ENCODE results near the gene PRSS36.
A peak's percentile ranks its signal among the peaks of the same experiment; 100 is the strongest.

PRSS36 gene

GRCh38 chr16:31134625-31135534 lies 15.0 kb downstream of the PRSS36 start:
- peaks cover 48 to 59% of the 10 kb centered on the region in 2 donors for H3K4me1 ChIP-seq (ENCODE audit: control insufficient read depth in 1 of 2, insufficient read depth in 2 of 2, low read length in 2 of 2)
- peak overlapping the region; percentile 96 to 100 for H3K9ac ChIP-seq (ENCODE audit: low read depth in 1 of 2, low read length in 2 of 2)
- H3K27ac ChIP-seq (ENCODE audit: low read depth, low read length), result peak overlapping the region; percentile 86
- peak overlapping the region; percentile 78 to 98 for H3K4me3 ChIP-seq (ENCODE audit: low read depth in 1 of 2, low read length in 2 of 2)
- no peaks in the 10 kb centered on the region for H3K27me3 ChIP-seq (ENCODE audit: control insufficient read depth in 1 of 2, insufficient read depth in 2 of 2, low read length in 2 of 2)
- peaks cover 10 to 26% of the 10 kb centered on the region in 2 donors for H3K36me3 ChIP-seq (ENCODE audit: control insufficient read depth in 1 of 2, insufficient read depth in 2 of 2, low read length in 2 of 2)
- H3K9me3 ChIP-seq (ENCODE audit: control insufficient read depth in 1 of 2, low read length in 2 of 2), result no peaks in the 10 kb centered on the region

GRCh38 chr16:31134091-31134571 lies 15.7 kb downstream of the PRSS36 start:
- peaks cover 52 to 62% of the 10 kb centered on the region in 2 donors for H3K4me1 ChIP-seq (ENCODE audit: control insufficient read depth in 1 of 2, insufficient read depth in 2 of 2, low read length in 2 of 2)
- peak overlapping the region; percentile 78 to 98 for H3K4me3 ChIP-seq (ENCODE audit: low read depth in 1 of 2, low read length in 2 of 2)
- H3K27ac ChIP-seq (ENCODE audit: low read depth, low read length), result peak overlapping the region; percentile 39
- peak overlapping the region; percentile 96 to 100 for H3K9ac ChIP-seq (ENCODE audit: low read depth in 1 of 2, low read length in 2 of 2)
- no peaks in the 10 kb centered on the region for H3K27me3 ChIP-seq (ENCODE audit: control insufficient read depth in 1 of 2, insufficient read depth in 2 of 2, low read length in 2 of 2)
- no peaks in the 10 kb centered on the region for H3K9me3 ChIP-seq (ENCODE audit: control insufficient read depth in 1 of 2, low read length in 2 of 2)
- peaks cover 10 to 29% of the 10 kb centered on the region in 2 donors for H3K36me3 ChIP-seq (ENCODE audit: control insufficient read depth in 1 of 2, insufficient read depth in 2 of 2, low read length in 2 of 2)

- no peaks in the 10 kb centered on the region for H3K9me3 ChIP-seq (ENCODE audit: control insufficient read depth in 1 of 2, low read length in 2 of 2)
- no peaks in the 10 kb centered on the region for H3K27me3 ChIP-seq (ENCODE audit: control insufficient read depth in 1 of 2, insufficient read depth in 2 of 2, low read length in 2 of 2)
- peak overlapping the region; percentile 39 for H3K27ac ChIP-seq (ENCODE audit: low read depth, low read length)
- peak overlapping the region; percentile 96 to 100 for H3K9ac ChIP-seq (ENCODE audit: low read depth in 1 of 2, low read length in 2 of 2)
- H3K36me3 ChIP-seq (ENCODE audit: control insufficient read depth in 1 of 2, insufficient read depth in 2 of 2, low read length in 2 of 2), result peaks cover 10 to 29% of the 10 kb centered on the region in 2 donors
- peaks cover 55 to 64% of the 10 kb centered on the region in 2 donors for H3K4me1 ChIP-seq (ENCODE audit: control insufficient read depth in 1 of 2, insufficient read depth in 2 of 2, low read length in 2 of 2)
- H3K4me3 ChIP-seq (ENCODE audit: low read depth in 1 of 2, low read length in 2 of 2), result peak overlapping the region; percentile 78 to 98
These were observed 16.8 kb downstream of the PRSS36 start for GRCh38 chr16:31133046-31133501.

GRCh38 chr16:31132303-31132979 lies 17.4 kb downstream of the PRSS36 start:
- Histone ChIP-seq H3K4me3 (ENCODE audit: low read depth in 1 of 2, low read length in 2 of 2) (peak overlapping the region; percentile 36 to 47), H3K27me3 (ENCODE audit: control insufficient read depth in 1 of 2, insufficient read depth in 2 of 2, low read length in 2 of 2) (no peaks in the 10 kb centered on the region), H3K9ac (ENCODE audit: low read depth in 1 of 2, low read length in 2 of 2) (peak overlapping the region; percentile 64 to 100), H3K9me3 (ENCODE audit: control insufficient read depth in 1 of 2, low read length in 2 of 2) (no peaks in the 10 kb centered on the region), H3K36me3 (ENCODE audit: control insufficient read depth in 1 of 2, insufficient read depth in 2 of 2, low read length in 2 of 2) (peaks cover 14 to 35% of the 10 kb centered on the region in 2 donors), H3K27ac (ENCODE audit: low read depth, low read length) (peak overlapping the region; percentile 88), H3K4me1 (ENCODE audit: control insufficient read depth in 1 of 2, insufficient read depth in 2 of 2, low read length in 2 of 2) (peaks cover 60 to 68% of the 10 kb centered on the region in 2 donors)

- no peaks in the 10 kb centered on the region for H3K27me3 ChIP-seq (ENCODE audit: control insufficient read depth in 1 of 2, insufficient read depth in 2 of 2, low read length in 2 of 2)
- H3K36me3 ChIP-seq (ENCODE audit: control insufficient read depth in 1 of 2, insufficient read depth in 2 of 2, low read length in 2 of 2), result peaks cover 19 to 37% of the 10 kb centered on the region in 2 donors
- H3K27ac ChIP-seq (ENCODE audit: low read depth, low read length), result peak overlapping the region; percentile 88
- peaks cover 66 to 70% of the 10 kb centered on the region in 2 donors for H3K4me1 ChIP-seq (ENCODE audit: control insufficient read depth in 1 of 2, insufficient read depth in 2 of 2, low read length in 2 of 2)
- H3K4me3 ChIP-seq (ENCODE audit: low read depth in 1 of 2, low read length in 2 of 2), result peak overlapping the region; percentile 36 to 47
- H3K9me3 ChIP-seq (ENCODE audit: control insufficient read depth in 1 of 2, low read length in 2 of 2), result no peaks in the 10 kb centered on the region
- peak overlapping the region; percentile 66 to 100 for H3K9ac ChIP-seq (ENCODE audit: low read depth in 1 of 2, low read length in 2 of 2)
These were observed 18.0 kb downstream of the PRSS36 start for GRCh38 chr16:31131841-31132271.

GRCh38 chr16:31131416-31131815 lies 18.4 kb downstream of the PRSS36 start:
- H3K4me3 ChIP-seq (ENCODE audit: low read depth in 1 of 2, low read length in 2 of 2), result peak overlapping the region; percentile 43 to 47
- H3K4me1 ChIP-seq (ENCODE audit: control insufficient read depth in 1 of 2, insufficient read depth in 2 of 2, low read length in 2 of 2), result peaks cover 66 to 70% of the 10 kb centered on the region in 2 donors
- H3K36me3 ChIP-seq (ENCODE audit: control insufficient read depth in 1 of 2, insufficient read depth in 2 of 2, low read length in 2 of 2), result peaks cover 20 to 39% of the 10 kb centered on the region in 2 donors
- H3K9me3 ChIP-seq (ENCODE audit: control insufficient read depth in 1 of 2, low read length in 2 of 2), result no peaks in the 10 kb centered on the region
- H3K27ac ChIP-seq (ENCODE audit: low read depth, low read length), result peak overlapping the region; percentile 88
- peak overlapping the region; percentile 66 to 100 for H3K9ac ChIP-seq (ENCODE audit: low read depth in 1 of 2, low read length in 2 of 2)
- no peaks in the 10 kb centered on the region for H3K27me3 ChIP-seq (ENCODE audit: control insufficient read depth in 1 of 2, insufficient read depth in 2 of 2, low read length in 2 of 2)

- Histone ChIP-seq H3K9ac (ENCODE audit: low read depth in 1 of 2, low read length in 2 of 2) (peak overlapping the region; percentile 66 to 100), H3K4me3 (ENCODE audit: low read depth in 1 of 2, low read length in 2 of 2) (peak overlapping the region in 1 of 2 donors; percentile 47), H3K36me3 (ENCODE audit: control insufficient read depth in 1 of 2, insufficient read depth in 2 of 2, low read length in 2 of 2) (peaks cover 20 to 44% of the 10 kb centered on the region in 2 donors), H3K27ac (ENCODE audit: low read depth, low read length) (peak overlapping the region; percentile 88), H3K27me3 (ENCODE audit: control insufficient read depth in 1 of 2, insufficient read depth in 2 of 2, low read length in 2 of 2) (no peaks in the 10 kb centered on the region), H3K4me1 (ENCODE audit: control insufficient read depth in 1 of 2, insufficient read depth in 2 of 2, low read length in 2 of 2) (peaks cover 65 to 68% of the 10 kb centered on the region in 2 donors), H3K9me3 (ENCODE audit: control insufficient read depth in 1 of 2, low read length in 2 of 2) (no peaks in the 10 kb centered on the region)
These were observed 19.0 kb downstream of the PRSS36 start for GRCh38 chr16:31130899-31131298.

GRCh38 chr16:31130336-31130891 lies 19.5 kb downstream of the PRSS36 start:
- Histone ChIP-seq H3K27ac (ENCODE audit: low read depth, low read length) (peak overlapping the region; percentile 88), H3K9me3 (ENCODE audit: control insufficient read depth in 1 of 2, low read length in 2 of 2) (no peaks in the 10 kb centered on the region), H3K36me3 (ENCODE audit: control insufficient read depth in 1 of 2, insufficient read depth in 2 of 2, low read length in 2 of 2) (peaks cover 20 to 47% of the 10 kb centered on the region in 2 donors), H3K9ac (ENCODE audit: low read depth in 1 of 2, low read length in 2 of 2) (peak overlapping the region; percentile 70 to 100), H3K4me1 (ENCODE audit: control insufficient read depth in 1 of 2, insufficient read depth in 2 of 2, low read length in 2 of 2) (peaks cover 63 to 65% of the 10 kb centered on the region in 2 donors), H3K27me3 (ENCODE audit: control insufficient read depth in 1 of 2, insufficient read depth in 2 of 2, low read length in 2 of 2) (no peaks in the 10 kb centered on the region), H3K4me3 (ENCODE audit: low read depth in 1 of 2, low read length in 2 of 2) (peak overlapping the region in 1 of 2 donors; percentile 15)

GRCh38 chr16:31129568-31130335 lies 20.1 kb downstream of the PRSS36 start:
- peak overlapping the region; percentile 70 to 100 for H3K9ac ChIP-seq (ENCODE audit: low read depth in 1 of 2, low read length in 2 of 2)
- H3K4me3 ChIP-seq (ENCODE audit: low read depth in 1 of 2, low read length in 2 of 2), result no peak overlapping the region
- peaks cover 20 to 47% of the 10 kb centered on the region in 2 donors for H3K36me3 ChIP-seq (ENCODE audit: control insufficient read depth in 1 of 2, insufficient read depth in 2 of 2, low read length in 2 of 2)
- H3K9me3 ChIP-seq (ENCODE audit: control insufficient read depth in 1 of 2, low read length in 2 of 2), result no peaks in the 10 kb centered on the region
- H3K4me1 ChIP-seq (ENCODE audit: control insufficient read depth in 1 of 2, insufficient read depth in 2 of 2, low read length in 2 of 2), result peaks cover 63 to 65% of the 10 kb centered on the region in 2 donors
- peak overlapping the region; percentile 92 for H3K27ac ChIP-seq (ENCODE audit: low read depth, low read length)
- H3K27me3 ChIP-seq (ENCODE audit: control insufficient read depth in 1 of 2, insufficient read depth in 2 of 2, low read length in 2 of 2), result no peaks in the 10 kb centered on the region

All from duodenal mucosa (tissue), 2 donors.